ENCODE results near the gene TMEM94.

Gene TMEM94

GRCh38 chr17:75499313-75500022 lies 43.0 kb downstream of the TMEM94 start:
- no peak for DNase-seq

GRCh38 chr17:75500419-75501216 lies 44.2 kb downstream of the TMEM94 start:
- no peak for DNase-seq

- DNase-seq, result no peak
Measured at GRCh38 chr17:75501378-75502071, 45.1 kb downstream of the TMEM94 start.

DNA sequence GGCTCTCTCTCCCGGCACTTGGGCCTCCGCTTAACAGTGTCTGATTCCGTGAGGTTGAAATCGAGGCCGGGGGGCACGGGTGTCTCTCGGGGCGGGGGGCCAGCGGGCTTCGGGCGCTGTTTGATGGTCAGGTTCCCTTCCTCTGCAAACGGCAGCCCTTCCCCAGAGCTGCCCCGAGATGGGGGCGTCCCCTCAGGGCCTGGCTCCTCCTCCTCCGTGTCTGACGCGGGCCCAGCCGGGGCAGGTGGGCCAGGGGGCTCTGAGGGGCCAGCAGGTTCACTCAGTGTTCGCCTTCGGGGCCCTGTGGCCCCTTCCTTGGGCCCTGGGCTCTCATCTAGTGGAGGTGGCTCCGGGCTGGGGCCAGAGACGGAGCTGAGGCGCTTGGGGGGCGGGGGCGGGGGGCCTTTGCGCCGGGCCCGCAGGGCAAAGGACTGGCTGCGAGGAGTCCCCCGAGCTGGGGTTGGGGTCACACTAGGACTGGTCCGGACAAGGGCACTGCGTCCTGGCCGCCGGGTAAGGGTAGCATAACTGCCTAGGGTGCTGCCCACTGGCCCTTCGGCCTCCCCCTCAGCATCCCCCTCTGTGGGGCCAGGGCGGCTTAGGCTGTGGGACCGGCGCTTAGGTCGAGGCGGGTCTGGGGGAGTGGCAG lies 45.8 kb downstream of the TMEM94 start:
- DNase-seq, result no peak

DNA sequence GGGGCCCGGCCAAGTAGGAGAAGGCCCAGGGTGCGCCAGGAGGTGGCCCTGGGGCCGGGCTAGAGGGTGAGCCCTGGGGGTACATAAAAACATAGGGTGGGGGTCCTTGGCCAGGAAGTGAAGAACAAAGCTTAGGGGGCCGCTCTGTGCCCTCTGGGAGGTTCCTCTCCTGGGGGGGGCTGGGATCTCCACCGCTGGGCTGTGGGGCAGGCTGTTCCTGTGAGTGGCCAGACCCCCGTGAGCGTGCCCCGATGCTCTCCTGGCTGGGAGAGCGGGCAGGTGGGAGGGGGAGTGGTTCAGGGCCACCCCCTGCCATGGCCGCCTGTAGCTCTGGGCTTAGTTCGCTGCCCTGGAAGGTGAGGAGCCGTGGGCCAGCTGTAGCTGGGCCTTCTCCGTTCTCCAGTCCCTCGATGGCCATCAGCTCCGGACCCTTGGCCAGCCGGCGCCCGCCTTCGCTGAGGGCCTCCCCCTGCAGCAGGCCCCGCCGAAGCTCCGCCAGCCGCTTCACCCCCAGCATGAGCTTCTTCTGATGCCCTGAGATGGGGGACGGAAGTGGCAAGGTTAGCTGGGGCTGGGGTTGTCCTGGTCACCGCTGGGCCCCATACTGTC lies 46.4 kb downstream of the TMEM94 start:
- no peak for DNase-seq

GRCh38 chr17:75503337-75503950 lies 47.0 kb downstream of the TMEM94 start:
- no peak for DNase-seq

DNA sequence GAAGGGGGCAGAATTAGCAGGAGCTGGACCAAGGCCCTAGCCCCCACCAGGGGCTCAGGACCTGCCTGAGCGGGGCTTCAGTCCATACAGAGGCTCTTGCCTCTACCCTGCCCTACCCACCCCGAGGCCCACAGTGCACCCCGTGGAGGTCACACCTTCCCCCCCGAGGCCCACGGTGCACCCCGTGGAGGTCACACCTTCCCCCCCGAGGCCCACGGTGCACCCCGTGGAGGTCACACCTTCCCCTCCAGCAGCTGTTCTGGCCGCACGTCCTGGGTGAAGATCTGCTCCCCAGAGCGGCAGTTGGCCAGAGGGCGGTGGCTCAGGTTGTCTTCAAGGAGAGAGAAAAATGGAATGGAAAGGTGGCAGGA lies 47.5 kb downstream of the TMEM94 start:
- no peak for DNase-seq

GRCh38 chr17:75504347-75505151 lies 48.1 kb downstream of the TMEM94 start:
- DNase-seq, result no peak

DNA sequence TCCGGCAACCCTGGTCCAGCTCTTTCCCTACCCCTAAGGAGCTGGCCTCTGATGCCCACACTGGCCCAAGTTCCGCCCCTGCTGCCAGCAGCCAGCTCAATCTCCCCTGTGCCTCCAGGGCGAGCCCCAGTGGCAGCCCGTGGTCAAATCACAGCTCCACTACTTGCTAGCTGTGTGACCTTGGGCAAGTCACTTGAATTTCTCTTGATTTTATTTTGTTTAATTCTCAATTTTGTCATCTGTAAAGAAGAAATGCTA lies 48.6 kb downstream of the TMEM94 start:
- DNase-seq, result no peak

DNA sequence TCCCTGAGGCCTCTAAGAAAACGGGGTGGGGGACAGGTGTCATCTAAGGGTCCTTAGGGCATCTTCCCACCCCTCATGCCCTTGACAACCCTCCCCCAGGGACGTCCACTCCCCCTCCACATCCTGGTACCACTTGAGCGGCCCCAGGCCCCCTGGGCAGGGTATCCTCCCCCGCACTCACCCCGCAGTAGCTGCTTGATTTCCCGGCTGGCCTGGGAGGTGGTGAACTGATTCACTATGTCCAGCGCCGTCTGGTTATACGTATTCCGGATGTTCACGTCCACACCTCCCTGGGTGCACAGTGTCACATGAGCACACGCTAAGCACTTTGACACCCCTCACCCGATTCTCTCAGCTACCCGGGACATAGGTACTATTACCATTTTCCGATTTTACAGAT lies 49.2 kb downstream of the TMEM94 start:
- DNase-seq, result no peak

DNA sequence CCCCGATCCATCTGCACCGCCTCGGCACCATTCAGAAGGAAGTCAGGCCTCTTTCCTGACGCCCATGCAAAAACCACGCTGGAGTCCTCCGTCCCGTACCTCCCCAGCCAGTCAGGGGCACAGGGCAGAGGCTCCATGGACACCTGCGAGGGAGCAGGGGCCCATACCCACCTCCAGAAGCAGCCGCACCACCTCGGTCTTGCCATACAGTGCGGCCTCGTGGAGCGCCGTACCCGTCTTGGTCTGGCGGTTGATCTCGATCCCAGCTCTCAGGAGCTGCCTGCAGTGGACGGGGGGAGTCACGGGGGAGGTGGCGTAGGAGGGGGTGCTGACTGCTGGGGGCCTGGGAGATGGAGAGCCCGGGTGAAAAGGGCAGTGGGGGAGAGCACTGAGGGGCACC lies 49.7 kb downstream of the TMEM94 start:
- DNase-seq, result no peak

DNA sequence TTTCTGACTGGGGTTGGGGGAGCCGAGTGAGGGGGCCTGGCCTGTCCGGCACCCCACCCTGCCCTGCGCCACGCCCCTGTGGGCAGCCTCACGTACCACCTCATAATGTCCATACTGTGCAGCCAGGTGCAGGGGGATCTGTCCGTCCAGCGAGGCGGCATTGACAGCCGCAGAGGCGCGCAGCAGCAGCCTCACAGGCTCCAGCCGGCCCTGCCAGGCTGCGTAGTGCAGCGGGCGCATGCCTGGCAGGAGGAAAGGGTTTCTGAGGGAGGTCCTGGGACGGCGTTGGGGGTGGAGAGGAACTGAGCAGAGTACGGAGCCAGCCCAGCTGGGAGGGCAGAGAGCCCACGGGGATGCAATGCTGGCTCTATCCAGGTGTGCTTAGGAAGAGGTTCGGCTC lies 50.5 kb downstream of the TMEM94 start:
- no peak for DNase-seq

DNA sequence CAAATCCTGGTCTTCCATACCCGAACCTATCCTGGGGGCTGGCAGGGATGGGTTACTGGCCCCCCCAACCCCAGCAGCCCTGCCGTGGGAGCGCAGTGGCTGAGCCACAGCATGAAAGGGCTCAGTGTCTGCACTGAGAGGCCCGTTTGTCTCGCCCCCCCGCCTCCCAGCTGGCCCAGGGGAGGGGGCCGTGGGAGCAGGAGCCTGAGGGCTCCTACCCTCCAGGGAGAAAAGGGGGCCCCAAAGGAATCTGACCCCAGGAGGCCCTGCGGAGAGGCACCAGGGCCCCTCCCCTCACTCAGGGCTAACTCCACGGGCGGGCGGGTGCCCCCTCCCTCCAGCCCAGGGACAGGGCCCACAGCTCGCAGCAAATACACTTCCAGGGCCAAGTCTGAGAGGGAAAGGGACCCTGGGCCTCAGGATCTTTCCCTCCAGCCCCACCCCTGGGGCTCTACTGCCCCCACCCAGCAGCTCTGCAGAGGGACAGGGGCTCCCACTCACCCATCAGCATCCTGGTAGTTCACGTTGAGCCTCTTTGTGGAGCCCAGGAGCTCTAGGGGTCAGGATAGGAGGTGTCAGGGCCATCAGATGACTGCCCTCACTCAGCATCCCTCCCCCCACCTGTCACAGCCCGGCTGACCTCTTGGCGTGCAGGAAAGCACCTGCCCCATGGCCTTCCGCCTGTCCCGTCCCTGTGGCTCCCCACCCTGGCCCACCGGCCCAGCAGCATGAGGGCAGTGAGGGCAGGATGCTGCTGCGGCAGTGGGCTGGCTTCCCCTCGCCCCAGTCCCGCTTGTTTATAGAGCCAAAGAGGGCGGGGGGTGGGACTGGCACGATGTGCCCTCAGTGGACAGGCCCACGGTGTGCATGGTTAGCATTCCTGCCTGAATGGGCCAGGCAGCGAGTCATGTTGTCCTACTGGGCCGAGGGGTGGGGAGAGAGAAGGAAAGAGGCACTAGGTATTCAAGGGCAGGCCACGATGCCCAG lies 51.6 kb downstream of the TMEM94 start:
- DNase-seq, result no peak

DNA sequence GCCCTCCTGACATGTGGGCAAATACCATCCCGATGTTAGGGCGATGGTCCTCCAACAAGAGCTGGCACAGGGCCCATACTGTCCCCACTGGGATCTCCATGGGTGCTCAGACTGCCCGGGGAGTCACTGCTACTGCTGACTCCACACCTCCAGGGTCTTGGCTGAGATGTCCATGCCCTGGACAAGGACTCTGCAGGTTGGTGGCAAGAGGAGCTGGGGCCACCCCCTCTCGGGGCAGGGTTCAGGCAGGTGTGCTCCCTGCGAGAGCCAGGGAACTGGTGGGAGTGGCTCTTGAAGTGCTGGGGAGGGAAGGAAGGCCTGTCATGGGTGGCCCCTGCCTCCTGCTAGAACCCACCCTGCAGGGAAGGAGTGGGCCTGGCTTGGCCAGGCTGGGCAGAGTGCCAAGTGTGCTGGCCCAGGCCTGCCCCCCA lies 52.5 kb downstream of the TMEM94 start:
- no peak for DNase-seq

- DNase-seq, result no peak
Measured at GRCh38 chr17:75509528-75510258, 53.3 kb downstream of the TMEM94 start.

GRCh38 chr17:75511270-75511609 lies 54.8 kb downstream of the TMEM94 start:
- DNase-seq, result no peak

GRCh38 chr17:75511610-75512575 lies 55.5 kb downstream of the TMEM94 start:
- DNase-seq, result no peak

DNA sequence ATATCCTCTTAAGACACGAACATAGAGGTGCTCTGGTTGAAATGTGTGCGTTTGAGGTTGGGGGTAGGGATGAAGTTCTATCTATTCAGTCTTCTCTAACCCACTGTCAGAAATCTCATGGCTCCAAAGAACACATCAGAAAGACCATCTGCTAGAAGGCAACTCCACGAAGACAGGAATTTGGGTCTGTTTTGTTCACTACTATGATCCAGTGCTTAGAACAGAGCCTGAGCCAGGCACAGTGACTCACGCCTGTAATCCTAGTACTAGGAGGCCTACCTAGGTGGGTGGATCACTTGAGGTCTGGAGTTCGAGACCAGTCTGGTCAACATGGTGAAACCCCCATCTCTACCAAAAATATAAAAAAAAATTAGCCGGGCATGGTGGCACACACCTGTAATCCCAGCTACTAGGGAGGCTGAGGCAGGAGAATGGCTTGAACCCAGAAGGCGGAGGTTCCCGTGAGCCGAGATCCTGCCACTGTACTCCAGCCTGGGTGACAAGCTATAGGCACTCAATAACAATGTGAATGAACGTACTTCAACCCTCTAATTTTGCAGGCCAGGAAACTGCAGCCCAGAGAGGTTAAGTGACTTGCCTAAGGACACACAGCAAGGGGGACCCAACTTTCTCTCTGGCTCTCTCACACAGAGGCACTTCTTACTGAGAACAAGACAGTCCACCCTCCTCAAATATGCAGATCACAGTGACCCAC lies 56.6 kb downstream of the TMEM94 start:
- DNase-seq, result no peak
